Measurements from ENCODE around the gene PPP1R13B.

The PPP1R13B gene

DNA sequence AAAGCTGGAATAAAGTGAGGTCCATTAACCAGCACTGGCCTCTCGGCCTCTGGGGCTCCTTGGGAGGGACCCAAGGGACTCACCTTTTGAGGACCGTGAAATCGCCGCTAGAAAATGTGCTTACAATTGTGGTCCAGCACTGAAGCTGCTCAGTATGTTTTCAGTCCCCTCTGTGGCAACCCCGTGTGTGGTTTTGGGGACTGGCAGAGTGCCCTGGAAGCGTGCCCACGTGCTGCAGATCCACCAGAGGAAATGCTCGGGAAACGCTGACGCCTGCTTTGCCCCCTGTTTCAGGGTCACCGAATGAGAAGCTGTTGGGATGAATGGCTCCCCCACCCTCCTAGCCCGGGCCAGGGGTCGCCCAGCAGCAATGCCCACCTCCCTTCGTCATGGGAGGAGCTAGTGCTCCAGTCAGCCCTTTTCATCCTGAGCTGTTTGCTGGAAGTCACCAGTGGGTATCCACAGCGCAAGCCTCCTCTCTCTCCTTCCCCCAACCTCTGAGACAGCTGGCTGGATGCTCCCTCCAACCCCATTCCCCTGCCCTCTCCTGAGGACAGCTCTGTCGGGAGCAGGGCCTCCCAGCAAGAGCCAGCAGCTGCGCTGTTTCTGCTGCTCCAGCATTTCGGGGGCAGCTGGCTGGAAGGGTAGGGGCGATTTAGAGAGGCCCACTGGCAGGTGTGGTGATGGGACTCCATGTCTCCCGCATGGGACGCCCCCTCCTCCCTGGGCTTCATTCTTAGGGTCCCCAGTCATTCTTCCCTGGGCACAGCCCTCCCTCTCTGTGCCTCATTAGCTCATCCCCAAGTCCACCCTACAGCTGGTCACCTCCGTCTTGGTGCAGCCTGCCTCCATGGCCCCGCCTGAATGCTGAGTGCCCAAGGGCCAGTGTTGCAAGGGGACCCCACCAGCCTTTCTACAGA, 33.2 kb upstream of the PPP1R13B start:
- DNase-seq (ENCODE audit: low read depth in 2 of 2), result peak; percentile 61 to 88
- H3K4me3 ChIP-seq (replicated peaks in 1 of 2; ENCODE audit: low read depth in 2 of 2, low read length in 2 of 2), result peak overlapping the region; percentile 16 to 18
- TF ChIP-seq, protein P1, sequence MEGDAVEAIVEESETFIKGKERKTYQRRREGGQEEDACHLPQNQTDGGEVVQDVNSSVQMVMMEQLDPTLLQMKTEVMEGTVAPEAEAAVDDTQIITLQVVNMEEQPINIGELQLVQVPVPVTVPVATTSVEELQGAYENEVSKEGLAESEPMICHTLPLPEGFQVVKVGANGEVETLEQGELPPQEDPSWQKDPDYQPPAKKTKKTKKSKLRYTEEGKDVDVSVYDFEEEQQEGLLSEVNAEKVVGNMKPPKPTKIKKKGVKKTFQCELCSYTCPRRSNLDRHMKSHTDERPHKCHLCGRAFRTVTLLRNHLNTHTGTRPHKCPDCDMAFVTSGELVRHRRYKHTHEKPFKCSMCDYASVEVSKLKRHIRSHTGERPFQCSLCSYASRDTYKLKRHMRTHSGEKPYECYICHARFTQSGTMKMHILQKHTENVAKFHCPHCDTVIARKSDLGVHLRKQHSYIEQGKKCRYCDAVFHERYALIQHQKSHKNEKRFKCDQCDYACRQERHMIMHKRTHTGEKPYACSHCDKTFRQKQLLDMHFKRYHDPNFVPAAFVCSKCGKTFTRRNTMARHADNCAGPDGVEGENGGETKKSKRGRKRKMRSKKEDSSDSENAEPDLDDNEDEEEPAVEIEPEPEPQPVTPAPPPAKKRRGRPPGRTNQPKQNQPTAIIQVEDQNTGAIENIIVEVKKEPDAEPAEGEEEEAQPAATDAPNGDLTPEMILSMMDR (IDR thresholded peaks at IDR 0.05; ENCODE audit: low read depth, low read length), result no peak

DNA sequence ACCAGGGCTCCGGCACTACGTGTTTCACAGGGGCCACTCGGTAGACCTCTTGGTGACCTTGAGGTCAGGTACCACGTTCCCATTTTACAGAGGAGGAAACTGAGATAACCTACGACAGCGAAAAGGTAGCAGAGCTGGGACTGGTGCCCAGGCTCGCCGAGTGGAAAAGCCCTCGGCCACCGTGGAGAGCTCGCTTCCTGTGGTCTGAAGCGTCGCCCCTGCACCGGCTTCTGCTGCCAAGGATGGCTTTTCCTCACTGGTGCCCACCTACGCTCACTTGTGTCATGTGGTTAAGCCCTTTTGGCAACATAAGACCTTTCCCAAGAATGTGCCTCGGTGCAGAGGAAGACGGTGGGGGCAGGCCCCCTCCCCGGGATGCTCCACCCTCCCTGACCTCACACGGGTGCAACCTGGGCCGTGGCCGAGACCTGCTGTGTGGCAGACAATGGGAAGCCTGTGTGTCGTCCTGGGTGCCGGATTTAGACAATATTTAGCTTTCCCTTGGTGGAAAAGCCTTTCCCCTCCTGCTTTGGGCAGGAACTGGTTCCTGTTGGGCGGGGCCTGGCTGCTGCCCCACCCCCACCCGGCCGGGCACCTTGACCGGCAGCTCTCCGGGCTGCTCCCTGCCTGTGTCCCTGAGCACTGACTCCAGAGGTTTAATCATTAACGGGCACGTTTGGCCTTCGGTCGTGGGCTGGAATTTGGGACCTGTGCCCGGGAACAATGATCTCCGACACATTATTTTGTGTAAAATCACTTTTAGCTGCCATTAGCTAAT, 32.4 kb upstream of the PPP1R13B start:
- peak; percentile 4 to 59 for DNase-seq (ENCODE audit: low read depth in 2 of 2)
- peak overlapping the region; percentile 16 to 18 for H3K4me3 ChIP-seq (replicated peaks in 1 of 2; ENCODE audit: low read depth in 2 of 2, low read length in 2 of 2)
- TF ChIP-seq, protein P1 (IDR thresholded peaks at IDR 0.05; ENCODE audit: low read depth, low read length), result no peak

DNA sequence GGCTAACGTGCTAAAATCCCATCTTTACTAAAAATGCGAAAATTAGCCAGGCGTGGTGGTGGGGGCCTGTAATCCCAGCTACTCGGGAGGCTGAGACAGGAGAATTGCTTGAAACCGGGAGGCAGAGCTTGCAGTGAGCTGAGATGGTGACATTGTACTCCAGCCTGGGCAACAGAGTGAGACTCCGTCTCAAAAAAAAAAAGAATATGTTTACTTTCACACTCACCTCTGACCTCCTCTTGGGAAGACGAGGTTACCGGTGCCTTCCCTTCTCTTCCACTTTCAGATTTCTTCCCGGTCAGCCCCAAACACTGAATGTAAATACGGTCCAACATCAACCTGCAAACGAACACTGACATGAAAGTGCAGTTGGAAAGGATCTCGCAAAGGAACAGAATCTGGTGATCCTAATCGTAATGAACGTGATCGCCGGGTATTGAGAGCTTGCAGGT, 31.8 kb upstream of the PPP1R13B start:
- TF ChIP-seq, protein P1 (IDR thresholded peaks at IDR 0.05; ENCODE audit: low read depth, low read length), result no peak
- no peak for DNase-seq (ENCODE audit: low read depth in 2 of 2)

DNA sequence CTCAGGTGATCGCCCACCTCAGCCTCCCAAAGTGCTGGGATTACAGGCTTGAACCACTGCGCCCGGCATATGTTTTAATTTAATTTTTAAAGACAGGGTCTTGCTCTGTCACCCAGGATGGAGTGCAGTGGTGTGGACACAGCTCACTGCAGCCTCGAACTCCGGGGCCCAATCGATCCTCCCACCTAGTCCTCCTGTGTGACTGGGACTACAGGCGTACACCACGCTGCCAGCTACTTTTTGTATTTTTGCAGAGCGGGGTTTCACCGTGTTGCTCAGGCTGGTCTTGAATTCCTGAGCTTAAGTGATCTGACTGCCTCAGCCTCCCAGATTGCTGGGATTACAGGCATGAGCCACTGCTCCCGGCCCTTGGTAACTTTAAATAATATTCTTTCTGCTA, 30.8 kb upstream of the PPP1R13B start:
- TF ChIP-seq, protein P1 (IDR thresholded peaks at IDR 0.05; ENCODE audit: low read depth, low read length), result no peak
- no peak for DNase-seq (ENCODE audit: low read depth in 2 of 2)
- H3K4me3 ChIP-seq (replicated peaks in 1 of 2; ENCODE audit: low read depth in 2 of 2, low read length in 2 of 2), result no peak overlapping the region

More for the DNA sequence above, 31.8 kb upstream of the PPP1R13B start:
- H3K4me3 ChIP-seq (replicated peaks in 1 of 2; ENCODE audit: low read depth in 2 of 2, low read length in 2 of 2), result no peak overlapping the region

DNA sequence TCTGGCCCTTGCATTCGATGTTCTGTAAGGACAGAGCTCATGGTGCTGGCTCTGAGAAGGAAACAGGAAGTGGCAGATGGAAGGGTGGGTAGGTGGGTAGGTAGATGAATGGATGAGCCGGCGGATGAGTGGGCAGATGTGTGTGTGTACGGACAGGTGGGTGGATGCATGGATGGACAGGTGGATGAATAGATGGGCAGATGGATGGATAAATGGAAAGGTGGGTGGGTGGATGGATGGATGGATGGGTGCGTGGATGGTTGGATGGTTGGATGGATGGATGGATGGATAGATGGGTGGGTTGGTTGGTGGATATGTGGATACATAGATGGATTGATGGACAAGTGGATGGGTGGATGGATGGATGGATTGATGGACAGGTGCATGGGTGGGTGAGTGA, 27.6 kb upstream of the PPP1R13B start:
- no peak for DNase-seq (ENCODE audit: low read depth in 2 of 2)
- no peak overlapping the region for H3K4me3 ChIP-seq (replicated peaks in 1 of 2; ENCODE audit: low read depth in 2 of 2, low read length in 2 of 2)
- TF ChIP-seq, protein P1 (IDR thresholded peaks at IDR 0.05; ENCODE audit: low read depth, low read length), result no peak

DNA sequence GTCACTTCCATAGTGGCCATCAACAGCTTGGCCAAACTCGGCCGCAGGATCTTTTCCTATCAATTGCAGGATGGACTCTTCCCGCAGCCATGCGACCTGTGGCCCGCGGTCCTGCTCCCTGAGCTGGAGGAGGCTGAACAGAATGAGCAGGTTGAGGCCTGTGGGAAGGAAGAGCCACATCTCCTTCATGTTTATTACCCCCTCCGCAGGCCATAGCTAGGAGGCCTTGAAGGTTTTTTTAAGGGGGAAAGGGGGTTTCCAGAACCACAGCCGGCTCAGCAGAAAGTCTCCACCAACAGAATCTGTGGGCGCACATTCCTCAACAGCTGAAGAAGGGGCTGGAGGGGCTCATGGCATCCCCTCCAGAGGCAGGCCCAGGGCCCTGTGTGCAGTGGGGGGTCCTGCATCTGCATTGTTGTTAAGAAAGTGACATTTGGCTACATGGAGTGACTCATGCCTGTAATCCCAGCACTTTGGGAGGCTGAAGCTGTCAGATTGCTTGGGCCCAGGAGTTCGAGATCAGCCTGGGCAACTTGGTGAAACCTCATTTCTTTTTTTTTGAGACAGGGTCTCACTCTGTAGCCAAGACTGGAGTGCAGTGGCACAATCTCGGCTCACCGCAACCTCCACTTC, 25.2 kb upstream of the PPP1R13B start:
- no peak for DNase-seq (ENCODE audit: low read depth in 2 of 2)
- TF ChIP-seq, protein P1 (IDR thresholded peaks at IDR 0.05; ENCODE audit: low read depth, low read length), result no peak
- H3K4me3 ChIP-seq (replicated peaks in 1 of 2; ENCODE audit: low read depth in 2 of 2, low read length in 2 of 2), result peak overlapping the region in 1 of 2 donors; percentile 15
